ENCODE measurements around the gene ASB18. TPM values are rescaled to one million over a fixed set of nuclear protein-coding genes. Genes with fewer than 3 reads are reported as not detected.

ASB18 gene
- polyA plus RNA-seq, 1 donor (not counting 4 experiments of a cell fraction or from before 2014, with no cell fraction given): not detected

- dilution Hi-C loops (cut with MboI; ENCODE audit: extremely low pct_ligation_motif_present, low sequenced_read_pairs): no loop called here
- no peak overlapping the region for H3K27ac ChIP-seq (ENCODE audit: control insufficient read depth, insufficient read depth, low read length)
- no peaks in the 10 kb centered on the region for H3K9me3 ChIP-seq (ENCODE audit: control insufficient read depth, low read depth, low read length)
- no peak overlapping the region for H3K4me3 ChIP-seq (ENCODE audit: control insufficient read depth in 2 of 3, extremely low read depth in 1 of 3, insufficient read depth in 2 of 3, low read depth in 1 of 3, low read length in 3 of 3)
- H3K4me2 ChIP-seq (ENCODE audit: control insufficient read depth, extremely low read depth, insufficient read depth, low read depth, low read length): no peak overlapping the region
- H3K4me1 ChIP-seq (ENCODE audit: control insufficient read depth, extremely low read depth, insufficient read depth, low read length): no peaks in the 10 kb centered on the region
- no peak for DNase-seq (ENCODE audit: low read depth, low spot score)
- H3K36me3 ChIP-seq (ENCODE audit: control insufficient read depth in 2 of 2, extremely low read depth in 1 of 2, insufficient read depth in 2 of 2, low read length in 2 of 2): no peaks in the 10 kb centered on the region
- TF ChIP-seq EZH2 (IDR thresholded peaks at IDR 0.05; ENCODE audit: low read length) (no peak), CTCF (optimal IDR thresholded peaks at IDR 0.05 in 1 of 3, IDR thresholded peaks at IDR 0.05 in 1 of 3, conservative IDR thresholded peaks at IDR 0.05 in 1 of 3; ENCODE audit: extremely low read depth in 1 of 3, insufficient read depth in 2 of 3, low read length in 3 of 3) (no peak)
- no peak for FAIRE-seq
- no peaks in the 10 kb centered on the region for H3K79me2 ChIP-seq (ENCODE audit: control insufficient read depth, insufficient read depth, low read length)
- no peaks in the 10 kb centered on the region for H3K9me1 ChIP-seq (ENCODE audit: control insufficient read depth, extremely low read depth, insufficient read depth, low read length)
- H3K9ac ChIP-seq (ENCODE audit: control insufficient read depth, extremely low read depth, insufficient read depth, low read length): no peak overlapping the region
- no peaks in the 10 kb centered on the region for H4K20me1 ChIP-seq (ENCODE audit: control insufficient read depth, extremely low read depth, insufficient read depth, low read length)
- H2AFZ ChIP-seq (ENCODE audit: control insufficient read depth, low read length): no peak overlapping the region
- no peaks in the 10 kb centered on the region for H3K27me3 ChIP-seq (ENCODE audit: control insufficient read depth, extremely low read depth, insufficient read depth, low read length)
Measured at GRCh38 chr2:236196366-236196765, 67.8 kb downstream of the ASB18 start.

- Histone ChIP-seq H3K9me3 (ENCODE audit: control insufficient read depth, low read depth, low read length) (no peaks in the 10 kb centered on the region), H3K79me2 (ENCODE audit: control insufficient read depth, insufficient read depth, low read length) (no peaks in the 10 kb centered on the region), H3K27me3 (ENCODE audit: control insufficient read depth, extremely low read depth, insufficient read depth, low read length) (no peaks in the 10 kb centered on the region), H3K9ac (ENCODE audit: control insufficient read depth, extremely low read depth, insufficient read depth, low read length) (no peak overlapping the region), H4K20me1 (ENCODE audit: control insufficient read depth, extremely low read depth, insufficient read depth, low read length) (no peaks in the 10 kb centered on the region), H3K9me1 (ENCODE audit: control insufficient read depth, extremely low read depth, insufficient read depth, low read length) (no peaks in the 10 kb centered on the region), H3K4me3 (ENCODE audit: control insufficient read depth in 2 of 3, extremely low read depth in 1 of 3, insufficient read depth in 2 of 3, low read depth in 1 of 3, low read length in 3 of 3) (no peak overlapping the region), H2AFZ (ENCODE audit: control insufficient read depth, low read length) (no peak overlapping the region), H3K4me1 (ENCODE audit: control insufficient read depth, extremely low read depth, insufficient read depth, low read length) (no peaks in the 10 kb centered on the region), H3K36me3 (ENCODE audit: control insufficient read depth in 2 of 2, extremely low read depth in 1 of 2, insufficient read depth in 2 of 2, low read length in 2 of 2) (no peaks in the 10 kb centered on the region), H3K27ac (ENCODE audit: control insufficient read depth, insufficient read depth, low read length) (no peak overlapping the region), H3K4me2 (ENCODE audit: control insufficient read depth, extremely low read depth, insufficient read depth, low read depth, low read length) (no peak overlapping the region)
- no peak for TF ChIP-seq EZH2 (IDR thresholded peaks at IDR 0.05; ENCODE audit: low read length)
- no peak for TF ChIP-seq CTCF (optimal IDR thresholded peaks at IDR 0.05 in 1 of 3, IDR thresholded peaks at IDR 0.05 in 1 of 3, conservative IDR thresholded peaks at IDR 0.05 in 1 of 3; ENCODE audit: extremely low read depth in 1 of 3, insufficient read depth in 2 of 3, low read length in 3 of 3)
- dilution Hi-C loops (cut with MboI; ENCODE audit: extremely low pct_ligation_motif_present, low sequenced_read_pairs): no loop called here
- FAIRE-seq (no peak), DNase-seq (ENCODE audit: low read depth, low spot score) (no peak)
Measured at GRCh38 chr2:236195726-236196125, 68.5 kb downstream of the ASB18 start.

Data from keratinocyte (primary cell).